Coronary artery (tissue), 2 donors: Measurements from ENCODE around the gene POU3F2.

ENCODE experiments used
- DNase-seq: peaks from one replicate; pipeline ENCODE4 v3.0.0-alpha.2; 2017; ENCODE audit warnings: low spot score
- H3K27ac ChIP-seq, 2 donors: fragments of 200-600 bp; sonication (generic); one replicate each; pipeline ENCODE4 v1.5.1; 2016 to 2019
- H3K4me3 ChIP-seq: fragments of 200-600 bp; sonication (generic); 2 replicates; pipeline ENCODE4 v1.5.1; 2016; ENCODE audit warnings: mild to moderate bottlenecking, moderate library complexity
- TF ChIP-seq, protein P1 (sequence below): fragments of 200-600 bp; sonication (generic); IDR thresholded peaks from one replicate; pipeline ENCODE4 v1.5.1; 2019; ENCODE audit warnings: antibody characterized with exemption

POU3F2 gene

GRCh38 chr6:98824902-98825599 is 9.3 kb upstream of the POU3F2 start:
- TF ChIP-seq, protein P1, sequence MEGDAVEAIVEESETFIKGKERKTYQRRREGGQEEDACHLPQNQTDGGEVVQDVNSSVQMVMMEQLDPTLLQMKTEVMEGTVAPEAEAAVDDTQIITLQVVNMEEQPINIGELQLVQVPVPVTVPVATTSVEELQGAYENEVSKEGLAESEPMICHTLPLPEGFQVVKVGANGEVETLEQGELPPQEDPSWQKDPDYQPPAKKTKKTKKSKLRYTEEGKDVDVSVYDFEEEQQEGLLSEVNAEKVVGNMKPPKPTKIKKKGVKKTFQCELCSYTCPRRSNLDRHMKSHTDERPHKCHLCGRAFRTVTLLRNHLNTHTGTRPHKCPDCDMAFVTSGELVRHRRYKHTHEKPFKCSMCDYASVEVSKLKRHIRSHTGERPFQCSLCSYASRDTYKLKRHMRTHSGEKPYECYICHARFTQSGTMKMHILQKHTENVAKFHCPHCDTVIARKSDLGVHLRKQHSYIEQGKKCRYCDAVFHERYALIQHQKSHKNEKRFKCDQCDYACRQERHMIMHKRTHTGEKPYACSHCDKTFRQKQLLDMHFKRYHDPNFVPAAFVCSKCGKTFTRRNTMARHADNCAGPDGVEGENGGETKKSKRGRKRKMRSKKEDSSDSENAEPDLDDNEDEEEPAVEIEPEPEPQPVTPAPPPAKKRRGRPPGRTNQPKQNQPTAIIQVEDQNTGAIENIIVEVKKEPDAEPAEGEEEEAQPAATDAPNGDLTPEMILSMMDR = no peak
- peak overlapping the region; percentile 33 for H3K4me3 ChIP-seq
- DNase-seq = no peak
- H3K27ac ChIP-seq = no peak overlapping the region

DNA sequence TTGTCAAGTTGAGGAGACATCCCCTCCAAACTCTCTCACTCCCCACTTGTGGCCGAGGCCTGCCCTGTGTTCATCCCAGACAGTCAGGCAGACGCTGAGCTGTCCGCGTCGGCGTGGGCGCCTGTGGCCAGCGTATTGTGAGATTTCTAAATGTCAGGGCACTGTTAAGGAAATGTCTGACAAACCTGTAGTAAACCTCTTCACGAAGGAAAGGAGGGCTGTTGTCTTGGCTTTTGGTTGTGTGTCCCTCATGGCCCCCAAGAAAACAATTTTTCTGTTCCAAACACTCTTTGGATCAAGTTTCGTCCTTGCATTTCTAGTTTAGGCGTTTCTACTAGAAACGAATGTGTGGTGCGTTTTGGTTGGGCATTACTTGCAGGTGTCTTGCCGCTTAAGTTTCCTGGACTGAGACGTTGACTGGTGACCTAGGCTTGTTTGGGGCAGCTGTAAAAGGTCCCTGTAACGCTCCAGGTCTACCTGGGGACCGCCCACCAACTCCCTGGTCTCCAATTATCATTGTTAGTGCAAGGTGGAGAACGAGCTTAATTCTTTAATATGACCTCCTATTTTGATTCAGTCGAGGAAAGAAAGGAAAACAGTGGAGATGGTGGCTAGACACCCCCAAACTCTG is 8.7 kb upstream of the POU3F2 start:
- Histone ChIP-seq H3K4me3 (no peak overlapping the region), H3K27ac (no peak overlapping the region)
- no peak for DNase-seq
- TF ChIP-seq, protein P1 = no peak

DNA sequence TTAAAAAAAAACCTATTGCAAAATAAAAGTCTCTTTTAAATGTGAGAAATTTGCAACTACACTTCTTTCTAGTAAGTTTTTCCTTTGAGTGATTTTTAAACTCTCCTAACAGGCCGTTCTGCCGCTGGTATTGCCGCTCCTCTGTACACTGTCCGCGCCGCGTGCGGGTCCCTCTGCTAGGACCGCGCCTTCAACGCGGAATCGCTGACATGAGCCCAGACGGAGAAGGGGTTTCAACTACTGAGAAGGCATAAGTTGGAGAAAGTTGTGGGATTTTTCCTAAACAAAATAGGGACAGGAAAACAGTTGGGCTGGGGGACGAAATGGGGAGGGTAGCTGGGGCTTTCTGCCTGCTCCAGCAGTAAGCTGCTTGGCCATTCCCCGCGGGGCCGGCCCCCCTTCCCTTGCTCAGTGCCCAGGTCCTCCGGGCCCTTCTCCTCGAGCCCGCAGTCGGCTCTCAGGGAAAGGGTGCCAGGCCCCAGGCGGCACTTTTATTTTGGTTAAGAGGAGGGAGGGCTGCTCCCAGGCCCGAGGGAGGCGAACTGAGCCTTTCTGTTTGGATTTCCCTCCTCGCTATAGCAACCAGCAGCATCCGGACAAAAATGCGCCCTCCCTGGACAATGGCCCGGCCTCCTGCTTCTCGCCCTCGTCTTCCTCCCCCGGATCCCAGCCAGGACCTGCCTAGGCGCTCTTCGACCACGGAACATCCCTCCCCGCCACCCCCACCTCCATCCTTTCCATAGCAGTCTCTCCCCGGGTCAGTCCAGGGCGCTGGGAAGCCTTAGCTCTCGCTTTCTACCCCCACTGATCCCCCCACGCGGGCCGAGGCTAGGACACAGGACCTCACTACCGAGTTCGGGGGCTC is 6.8 kb upstream of the POU3F2 start:
- Histone ChIP-seq H3K27ac (no peak overlapping the region), H3K4me3 (peak overlapping the region; percentile 44)
- TF ChIP-seq, protein P1 = no peak
- DNase-seq = no peak

DNA sequence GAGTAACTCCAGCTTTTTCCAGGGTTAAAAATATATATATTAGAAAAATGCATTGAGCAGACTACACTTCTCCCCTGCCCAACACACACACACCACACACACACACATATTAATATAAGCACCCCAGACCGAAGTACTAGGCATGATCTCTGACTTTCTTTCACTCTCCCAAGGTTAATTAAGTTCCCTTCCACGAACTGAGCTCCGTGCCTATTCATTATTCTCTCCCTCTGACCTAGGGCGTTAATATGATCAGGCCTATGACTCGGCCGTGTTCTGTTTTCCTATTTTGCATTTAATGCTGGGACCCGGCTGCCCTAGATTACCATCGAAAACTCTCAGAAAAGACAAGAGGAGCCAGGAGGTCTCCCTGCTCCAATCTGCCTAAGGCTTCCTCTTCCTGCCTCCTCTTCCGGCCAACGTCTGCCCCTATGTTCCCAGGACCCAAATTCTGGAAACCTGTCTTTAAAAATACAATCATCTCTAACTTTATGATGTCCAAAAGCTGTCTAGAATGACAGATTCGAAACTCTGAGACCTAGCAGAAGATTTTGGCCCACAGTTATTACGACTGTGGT is 6.1 kb upstream of the POU3F2 start:
- DNase-seq = no peak
- Histone ChIP-seq H3K4me3 (no peak overlapping the region), H3K27ac (no peak overlapping the region)
- TF ChIP-seq, protein P1 = no peak

DNA sequence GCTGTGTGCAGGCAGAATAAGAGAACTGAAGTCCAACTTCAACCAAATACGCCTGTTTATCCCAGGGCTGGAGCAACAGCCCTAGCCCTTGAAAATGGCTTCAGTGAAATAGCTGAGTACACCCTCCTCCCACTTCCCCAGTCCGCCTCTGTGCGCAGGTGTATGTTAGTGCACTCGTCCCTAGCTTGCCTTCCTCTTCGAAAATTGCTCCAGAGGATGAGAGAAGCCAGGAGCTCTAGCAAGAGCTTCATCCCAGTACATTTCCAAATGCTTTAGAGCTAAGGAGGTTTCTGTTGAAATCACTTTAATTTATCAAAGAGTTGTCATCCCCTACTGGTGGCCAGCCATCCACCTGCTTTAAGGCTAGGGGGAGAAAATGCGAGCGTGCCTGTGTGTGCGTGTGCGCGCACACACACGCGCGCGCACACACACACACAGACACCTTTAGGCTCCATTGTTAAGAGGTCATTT is 5.4 kb upstream of the POU3F2 start:
- Histone ChIP-seq H3K4me3 (no peak overlapping the region), H3K27ac (no peak overlapping the region)
- TF ChIP-seq, protein P1 = no peak
- no peak for DNase-seq

- no peak overlapping the region for H3K4me3 ChIP-seq
- no peak overlapping the region for H3K27ac ChIP-seq
- TF ChIP-seq, protein P1 = no peak
- DNase-seq = no peak
Observed at GRCh38 chr6:98830146-98830545, 4.2 kb upstream of the POU3F2 start.
